ENCODE data around the gene EXOC2.

Gene EXOC2

GRCh38 chr6:692858-693722 is at the start of gene EXOC2:
Gene EXOC2 (minus strand): TSS chr6:693139. CDS start chr6:637818, 55,321 bp downstream.
- H3K36me3 ChIP-seq (ENCODE audit: low read depth): peaks cover 17% of the 10 kb centered on the region; the same call in 1 of the 2 replicates
- TF ChIP-seq CTCF (IDR thresholded peaks at IDR 0.05; ENCODE audit: poor library complexity, severe bottlenecking): no peak
- peaks cover 9% of the 10 kb centered on the region for H3K4me1 ChIP-seq (ENCODE audit: insufficient read depth, poor library complexity, severe bottlenecking)
- peak within 1 kb of the TSS; percentile 81 for H3K4me3 ChIP-seq (ENCODE audit: severe bottlenecking)
- DNase-seq (ENCODE audit: low spot score) (peak; percentile 86), ATAC-seq (ENCODE audit: low read depth) (peak; percentile 83)
- H3K27ac ChIP-seq (ENCODE audit: poor library complexity, severe bottlenecking): peak within 1 kb of the TSS; percentile 55
- H3K27me3 ChIP-seq (ENCODE audit: insufficient read depth, poor library complexity, severe bottlenecking): no peaks in the 10 kb centered on the region
- no peaks in the 10 kb centered on the region for H3K9me3 ChIP-seq (ENCODE audit: severe bottlenecking)

GRCh38 chr6:741410-742339 is 48.7 kb upstream of the EXOC2 start:
- H3K4me1 ChIP-seq (ENCODE audit: insufficient read depth, poor library complexity, severe bottlenecking): no peaks in the 10 kb centered on the region
- no peak for DNase-seq (ENCODE audit: low spot score)
- no peak for TF ChIP-seq CTCF (IDR thresholded peaks at IDR 0.05; ENCODE audit: poor library complexity, severe bottlenecking)
- ATAC-seq (ENCODE audit: low read depth): no peak
- no peak overlapping the region for H3K27ac ChIP-seq (ENCODE audit: poor library complexity, severe bottlenecking)
- H3K36me3 ChIP-seq (ENCODE audit: low read depth): no peaks in the 10 kb centered on the region
- no peaks in the 10 kb centered on the region for H3K27me3 ChIP-seq (ENCODE audit: insufficient read depth, poor library complexity, severe bottlenecking)
- H3K4me3 ChIP-seq (ENCODE audit: severe bottlenecking): no peak overlapping the region
- no peaks in the 10 kb centered on the region for H3K9me3 ChIP-seq (ENCODE audit: severe bottlenecking)

- ATAC-seq (ENCODE audit: low read depth) (no peak), DNase-seq (ENCODE audit: low spot score) (no peak)
- Histone ChIP-seq H3K4me3 (ENCODE audit: severe bottlenecking) (no peak overlapping the region), H3K4me1 (ENCODE audit: insufficient read depth, poor library complexity, severe bottlenecking) (peaks cover 3% of the 10 kb centered on the region), H3K27me3 (ENCODE audit: insufficient read depth, poor library complexity, severe bottlenecking) (no peaks in the 10 kb centered on the region), H3K36me3 (ENCODE audit: low read depth) (no peaks in the 10 kb centered on the region), H3K27ac (ENCODE audit: poor library complexity, severe bottlenecking) (no peak overlapping the region), H3K9me3 (ENCODE audit: severe bottlenecking) (no peaks in the 10 kb centered on the region)
- no peak for TF ChIP-seq CTCF (IDR thresholded peaks at IDR 0.05; ENCODE audit: poor library complexity, severe bottlenecking)
Measured at GRCh38 chr6:736657-737446, 43.9 kb upstream of the EXOC2 start.

- Histone ChIP-seq H3K36me3 (ENCODE audit: low read depth) (no peaks in the 10 kb centered on the region), H3K9me3 (ENCODE audit: severe bottlenecking) (no peaks in the 10 kb centered on the region), H3K27me3 (ENCODE audit: insufficient read depth, poor library complexity, severe bottlenecking) (peaks cover 8% of the 10 kb centered on the region), H3K27ac (ENCODE audit: poor library complexity, severe bottlenecking) (no peak overlapping the region), H3K4me3 (ENCODE audit: severe bottlenecking) (no peak overlapping the region), H3K4me1 (ENCODE audit: insufficient read depth, poor library complexity, severe bottlenecking) (peaks cover 3% of the 10 kb centered on the region)
- TF ChIP-seq CTCF (IDR thresholded peaks at IDR 0.05; ENCODE audit: poor library complexity, severe bottlenecking): no peak
- no peak for ATAC-seq (ENCODE audit: low read depth)
- DNase-seq (ENCODE audit: low spot score): no peak
Measured at GRCh38 chr6:733431-734219, 40.7 kb upstream of the EXOC2 start.

All from RWPE2 (cell line).